ENCODE results near the gene GANC. TPM values are rescaled to one million over a fixed set of nuclear protein-coding genes. Genes with fewer than 3 reads are reported as not detected.

Gene GANC
- total and polyA plus RNA-seq, 10 donors, result 7.4 to 65.9 (median 42.3) TPM

DNA sequence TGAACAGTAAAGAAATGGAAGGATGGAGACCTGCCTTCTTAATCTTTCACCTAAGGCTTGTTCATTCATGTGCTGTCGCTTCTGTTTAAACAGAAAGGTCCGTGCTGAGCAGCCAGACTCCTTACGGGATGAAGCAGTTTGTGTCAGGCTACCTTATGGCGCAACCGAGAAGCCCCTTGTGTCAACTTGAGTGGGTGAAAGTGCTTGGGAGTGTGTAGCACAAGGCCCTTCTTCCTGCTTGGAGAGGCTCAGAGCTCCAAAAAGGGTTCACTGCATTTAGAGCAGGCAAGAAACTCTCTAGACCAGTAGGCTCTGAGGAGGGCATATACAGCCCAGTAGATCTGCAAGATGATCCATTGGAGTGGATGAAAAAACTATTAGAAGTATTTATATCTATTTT is 102.3 kb downstream of the GANC start:
- TF ChIP-seq, protein P1, sequence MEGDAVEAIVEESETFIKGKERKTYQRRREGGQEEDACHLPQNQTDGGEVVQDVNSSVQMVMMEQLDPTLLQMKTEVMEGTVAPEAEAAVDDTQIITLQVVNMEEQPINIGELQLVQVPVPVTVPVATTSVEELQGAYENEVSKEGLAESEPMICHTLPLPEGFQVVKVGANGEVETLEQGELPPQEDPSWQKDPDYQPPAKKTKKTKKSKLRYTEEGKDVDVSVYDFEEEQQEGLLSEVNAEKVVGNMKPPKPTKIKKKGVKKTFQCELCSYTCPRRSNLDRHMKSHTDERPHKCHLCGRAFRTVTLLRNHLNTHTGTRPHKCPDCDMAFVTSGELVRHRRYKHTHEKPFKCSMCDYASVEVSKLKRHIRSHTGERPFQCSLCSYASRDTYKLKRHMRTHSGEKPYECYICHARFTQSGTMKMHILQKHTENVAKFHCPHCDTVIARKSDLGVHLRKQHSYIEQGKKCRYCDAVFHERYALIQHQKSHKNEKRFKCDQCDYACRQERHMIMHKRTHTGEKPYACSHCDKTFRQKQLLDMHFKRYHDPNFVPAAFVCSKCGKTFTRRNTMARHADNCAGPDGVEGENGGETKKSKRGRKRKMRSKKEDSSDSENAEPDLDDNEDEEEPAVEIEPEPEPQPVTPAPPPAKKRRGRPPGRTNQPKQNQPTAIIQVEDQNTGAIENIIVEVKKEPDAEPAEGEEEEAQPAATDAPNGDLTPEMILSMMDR (IDR thresholded peaks at IDR 0.05 in 8 of 11, conservative IDR thresholded peaks at IDR 0.05 in 3 of 11), result no peak
- TF ChIP-seq POLR2AphosphoS5 (IDR thresholded peaks at IDR 0.05) (no peak), POLR2A (IDR thresholded peaks at IDR 0.05) (no peak)
- intact Hi-C loops (cut with DNase I; ENCODE audit: low total_unique reads), result no loop called here
- 89 to 97% (median 95%) methylated on average over 5 of the region's 5 CpGs for WGBS, 5 donors
- Histone ChIP-seq H3K9me3 (peaks cover 0 to 21% (median 9%) of the 10 kb centered on the region in 8 donors), H3K27ac (no peak overlapping the region), H3K27me3 (replicated peaks in 1 of 7) (no peaks in the 10 kb centered on the region), H3K36me3 (peaks cover 0 to 11% (median 0%) of the 10 kb centered on the region in 6 donors), H3K4me3 (no peak overlapping the region), H3K4me1 (peaks cover 0 to 5% (median 0%) of the 10 kb centered on the region in 6 donors)
- no peak for DNase-seq

DNA sequence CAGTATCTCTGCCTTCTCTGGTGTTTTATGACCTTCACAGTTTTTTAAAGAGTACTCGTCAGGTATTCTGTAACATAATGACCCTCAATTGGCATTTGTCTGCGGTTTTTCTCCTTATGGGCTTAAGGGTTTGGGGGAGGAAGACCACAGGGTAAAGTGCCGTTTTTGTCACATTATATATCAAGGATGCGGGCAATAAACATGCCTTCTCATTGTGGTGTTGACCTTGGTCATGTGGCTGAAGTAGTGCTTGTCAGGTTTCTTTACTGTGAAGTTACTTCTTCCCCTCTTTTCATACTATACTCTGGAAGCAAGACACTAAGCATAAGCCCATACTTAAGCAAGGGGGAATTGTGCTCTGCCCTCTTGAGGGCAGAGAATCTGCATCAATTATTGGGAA is 102.9 kb downstream of the GANC start:
- TF ChIP-seq POLR2A (IDR thresholded peaks at IDR 0.05) (no peak), POLR2AphosphoS5 (IDR thresholded peaks at IDR 0.05) (no peak)
- TF ChIP-seq, protein P1 (IDR thresholded peaks at IDR 0.05 in 8 of 11, conservative IDR thresholded peaks at IDR 0.05 in 3 of 11), result no peak

DNA sequence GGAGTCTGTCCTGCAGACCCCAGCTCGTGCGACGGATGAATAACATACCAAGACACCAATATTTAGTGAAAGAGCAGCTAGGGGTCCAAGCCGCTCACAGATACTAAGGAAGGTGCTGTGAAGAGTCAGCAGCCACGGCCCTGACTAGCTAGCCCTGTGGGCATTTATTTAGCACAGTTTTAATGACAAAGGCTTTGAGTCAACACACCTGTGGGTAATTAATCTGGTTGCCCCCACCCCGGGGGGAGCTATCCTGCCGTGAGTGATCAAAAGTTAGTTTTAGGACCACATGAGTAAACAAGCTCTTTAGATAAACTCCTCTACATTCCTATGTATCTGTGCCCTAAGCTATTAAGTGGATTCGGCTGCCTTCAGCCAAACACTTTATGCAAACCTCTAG is 105.0 kb downstream of the GANC start:
- Histone ChIP-seq H3K27me3 (replicated peaks in 1 of 7) (no peaks in the 10 kb centered on the region), H3K27ac (no peak overlapping the region), H3K4me1 (no peaks in the 10 kb centered on the region), H3K4me3 (no peak overlapping the region), H3K9me3 (peaks cover 0 to 21% (median 9%) of the 10 kb centered on the region in 8 donors), H3K36me3 (peaks cover 0 to 6% (median 0%) of the 10 kb centered on the region in 6 donors)
- intact Hi-C loops (cut with DNase I; ENCODE audit: low total_unique reads), result no loop called here
- TF ChIP-seq, protein P1 (IDR thresholded peaks at IDR 0.05 in 8 of 11, conservative IDR thresholded peaks at IDR 0.05 in 3 of 11), result no peak
- no peak for TF ChIP-seq POLR2A (IDR thresholded peaks at IDR 0.05)
- no peak for TF ChIP-seq POLR2AphosphoS5 (IDR thresholded peaks at IDR 0.05)
- no peak for DNase-seq
- 89 to 94% (median 92%) methylated on average over 8 of the region's 8 CpGs for WGBS, 5 donors

More for the DNA sequence above, 102.9 kb downstream of the GANC start:
- DNase-seq, result no peak
- no peak overlapping the region for H3K27ac ChIP-seq
- H3K9me3 ChIP-seq, result peaks cover 0 to 21% (median 9%) of the 10 kb centered on the region in 8 donors
- H3K27me3 ChIP-seq (replicated peaks in 1 of 7), result no peaks in the 10 kb centered on the region
- H3K4me1 ChIP-seq, result peaks cover 0 to 4% (median 0%) of the 10 kb centered on the region in 6 donors
- 49 to 59% (median 51%) methylated on average over 4 of the region's 4 CpGs for WGBS, 5 donors
- intact Hi-C loops (cut with DNase I; ENCODE audit: low total_unique reads), result no loop called here
- peaks cover 0 to 11% (median 0%) of the 10 kb centered on the region in 6 donors for H3K36me3 ChIP-seq
- no peak overlapping the region for H3K4me3 ChIP-seq

DNA sequence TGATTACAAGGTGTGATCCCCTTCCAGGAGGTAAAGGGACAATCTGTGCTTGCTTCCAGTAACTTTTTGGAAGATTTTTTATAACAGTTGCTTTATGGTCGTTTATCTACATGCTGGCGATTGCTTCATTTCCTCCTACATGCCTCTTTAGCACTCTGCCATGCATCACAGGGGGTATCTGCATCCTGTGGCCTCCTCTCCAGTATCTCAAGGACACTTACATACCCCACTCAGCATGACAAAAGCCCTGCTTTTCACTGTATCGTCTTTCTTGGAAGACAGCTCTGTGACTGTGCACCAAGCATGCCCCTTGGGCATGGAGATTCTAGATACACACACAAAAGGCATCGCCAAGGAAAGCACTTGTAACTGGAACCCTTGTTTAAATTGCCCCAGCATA is 111.6 kb downstream of the GANC start:
- H3K36me3 ChIP-seq, result peaks cover 0 to 66% (median 1%) of the 10 kb centered on the region in 6 donors
- H3K4me1 ChIP-seq, result no peaks in the 10 kb centered on the region
- no peak for DNase-seq
- TF ChIP-seq POLR2AphosphoS5 (IDR thresholded peaks at IDR 0.05) (no peak), POLR2A (IDR thresholded peaks at IDR 0.05) (no peak)
- TF ChIP-seq, protein P1 (IDR thresholded peaks at IDR 0.05 in 8 of 11, conservative IDR thresholded peaks at IDR 0.05 in 3 of 11), result no peak
- no peaks in the 10 kb centered on the region for H3K27me3 ChIP-seq (replicated peaks in 1 of 7)
- no peak overlapping the region for H3K27ac ChIP-seq
- no peak overlapping the region for H3K4me3 ChIP-seq
- intact Hi-C loops (cut with DNase I; ENCODE audit: low total_unique reads), result no loop called here
- H3K9me3 ChIP-seq, result no peaks in the 10 kb centered on the region
- 45 to 60% (median 53%) methylated on average over 4 of the region's 4 CpGs for WGBS, 5 donors
